Measurements from ENCODE around the gene XPO5.
"Not testable (repeated sequence)": the region's sequence is repeated elsewhere in the genome, so short reads cannot be mapped to it uniquely, and the experiment has no call there.

XPO5 gene

GRCh38 chr6:43499028-43499815 is 76.6 kb downstream of the XPO5 start:
- in situ Hi-C loops (cut with MboI; ENCODE audit: low sequenced_read_pairs) = no loop called here

GRCh38 chr6:43498291-43498690 is 77.5 kb downstream of the XPO5 start:
- in situ Hi-C loops (cut with MboI; ENCODE audit: low sequenced_read_pairs) = not testable (repeated sequence)

GRCh38 chr6:43497689-43498088 is 78.1 kb downstream of the XPO5 start:
- in situ Hi-C loops (cut with MboI; ENCODE audit: low sequenced_read_pairs) = no loop called here

GRCh38 chr6:43497129-43497396 is 78.8 kb downstream of the XPO5 start:
- in situ Hi-C loops (cut with MboI; ENCODE audit: low sequenced_read_pairs) = no loop called here

GRCh38 chr6:43496370-43497128 is 79.3 kb downstream of the XPO5 start:
- in situ Hi-C loops (cut with MboI; ENCODE audit: low sequenced_read_pairs) = no loop called here

- in situ Hi-C loops (cut with MboI; ENCODE audit: low sequenced_read_pairs) = no loop called here
These were observed 80.4 kb downstream of the XPO5 start for GRCh38 chr6:43495409-43495941.

GRCh38 chr6:43494766-43495165 is 81.1 kb downstream of the XPO5 start:
- in situ Hi-C loops (cut with MboI; ENCODE audit: low sequenced_read_pairs) = no loop called here

- in situ Hi-C loops (cut with MboI; ENCODE audit: low sequenced_read_pairs) = no loop called here
These were observed 81.5 kb downstream of the XPO5 start for GRCh38 chr6:43494321-43494720.

GRCh38 chr6:43493833-43494232 is 82.0 kb downstream of the XPO5 start:
- in situ Hi-C loops (cut with MboI; ENCODE audit: low sequenced_read_pairs) = no loop called here

GRCh38 chr6:43493230-43493629 is 82.6 kb downstream of the XPO5 start:
- in situ Hi-C loops (cut with MboI; ENCODE audit: low sequenced_read_pairs) = no loop called here

GRCh38 chr6:43492673-43493072 is 83.2 kb downstream of the XPO5 start:
- in situ Hi-C loops (cut with MboI; ENCODE audit: low sequenced_read_pairs) = no loop called here

- in situ Hi-C loops (cut with MboI; ENCODE audit: low sequenced_read_pairs) = no loop called here
These were observed 83.8 kb downstream of the XPO5 start for GRCh38 chr6:43491750-43492661.

- in situ Hi-C loops (cut with MboI; ENCODE audit: low sequenced_read_pairs) = no loop called here
These were observed 85.3 kb downstream of the XPO5 start for GRCh38 chr6:43490523-43490939.

- in situ Hi-C loops (cut with MboI; ENCODE audit: low sequenced_read_pairs) = no loop called here
These were observed 86.4 kb downstream of the XPO5 start for GRCh38 chr6:43489277-43490072.

- in situ Hi-C loops (cut with MboI; ENCODE audit: low sequenced_read_pairs) = no loop called here
These were observed 87.1 kb downstream of the XPO5 start for GRCh38 chr6:43488667-43489276.

GRCh38 chr6:43481591-43482236 is 94.1 kb downstream of the XPO5 start:
- in situ Hi-C loops (cut with MboI; ENCODE audit: low sequenced_read_pairs) = no loop called here

- in situ Hi-C loops (cut with MboI; ENCODE audit: low sequenced_read_pairs) = no loop called here
These were observed 94.8 kb downstream of the XPO5 start for GRCh38 chr6:43481075-43481474.

- in situ Hi-C loops (cut with MboI; ENCODE audit: low sequenced_read_pairs) = no loop called here
These were observed 97.8 kb downstream of the XPO5 start for GRCh38 chr6:43478008-43478372.

GRCh38 chr6:43477235-43478007 is 98.4 kb downstream of the XPO5 start, which contains the start of gene TJAP1:
TJAP1 (plus strand) TSS chr6:43477570; CDS start chr6:43499002, 21,432 bp downstream.
- in situ Hi-C loops (cut with MboI; ENCODE audit: low sequenced_read_pairs) = no loop called here
